ENCODE results near the gene SAMD8. TPM values are rescaled to one million over a fixed set of nuclear protein-coding genes. Genes with fewer than 3 reads are reported as not detected.

The SAMD8 gene
- total and polyA plus RNA-seq, 10 of the 15 experiments (the other 5 are each of a cell fraction or from before 2014, with no cell fraction given) = 2.8 to 26.0 (median 9.3) TPM

- DNase-seq (ENCODE audit: low read depth, low spot score) (no peak), ATAC-seq (no peak), FAIRE-seq (no peak)
- no peaks in the 10 kb centered on the region for H3K27me3 ChIP-seq (replicated peaks in 1 of 2; ENCODE audit: control insufficient read depth in 2 of 2, insufficient read depth in 2 of 2, low read length in 1 of 2)
- H3K4me2 ChIP-seq (ENCODE audit: control insufficient read depth, insufficient read depth) = no peak overlapping the region
- H2AFZ ChIP-seq (ENCODE audit: control insufficient read depth, low read depth, low read length) = no peak overlapping the region; the same call in 1 of the 2 replicates
- CTCF ChIA-PET = interaction anchor here (0.6 to 1.4 kb wide), 3 partner anchors 16 to 432 kb away, joined by 3 read pairs; no protein-coding TSS in a partner anchor
- RAD21 ChIA-PET (ENCODE audit: unreplicated experiment) = interaction anchor here (1.1 kb wide), 1 partner anchor 29 kb away, joined by 3 read pairs; no protein-coding TSS in a partner anchor
- H3K36me3 ChIP-seq (ENCODE audit: control insufficient read depth in 2 of 2, insufficient read depth in 2 of 2, low read length in 1 of 2) = no peaks in the 10 kb centered on the region
- SMC1A ChIA-PET (ENCODE audit: uncharacterized antibody, unreplicated experiment) = no interaction called here
- intact Hi-C loops (cut with micrococcal nuclease; ENCODE audit: unreplicated experiment) = no loop called here
- no peaks in the 10 kb centered on the region for H4K20me1 ChIP-seq (ENCODE audit: control insufficient read depth, insufficient read depth)
- in situ Hi-C loops (cut with MboI) = no loop called here
- POLR2A ChIA-PET = no interaction called here
- no peak overlapping the region for H3K4me3 ChIP-seq
- H3K9me3 ChIP-seq (replicated peaks; ENCODE audit: control insufficient read depth, insufficient read depth, low read length) = no peaks in the 10 kb centered on the region
- H3K4me1 ChIP-seq (ENCODE audit: control insufficient read depth, insufficient read depth, low read length) = no peaks in the 10 kb centered on the region
- no TSS peak for BruUV-seq (replicated peaks)
- no peak overlapping the region for H3K9ac ChIP-seq (ENCODE audit: control insufficient read depth, insufficient read depth, low read length)
- TF ChIP-seq CUX1 (IDR thresholded peaks at IDR 0.05; ENCODE audit: insufficient replicate concordance, low read depth, low read length) (no peak), SPI1 (IDR thresholded peaks at IDR 0.05; ENCODE audit: borderline replicate concordance, insufficient read depth, low read depth, low read length) (peak; percentile 54; the same call in 1 of the 2 replicates)
- H3K79me2 ChIP-seq (ENCODE audit: control insufficient read depth, insufficient read depth, low read length) = no peaks in the 10 kb centered on the region
- no peak overlapping the region for H3K27ac ChIP-seq (ENCODE audit: control insufficient read depth, insufficient read depth)
- WGBS (ENCODE audit: insufficient coverage, insufficient replicate concordance, low lambda C conversion rate, missing lambda C conversion rate) = 50% methylated on average over 15 of the region's 15 CpGs
These were observed 49.5 kb upstream of the SAMD8 start for GRCh38 chr10:75061709-75062505.

Data from GM12878 (cell line).